GM19328 (cell line): ENCODE measurements around the gene ARSB.
"Not testable (repeated sequence)": the region's sequence is repeated elsewhere in the genome, so short reads cannot be mapped to it uniquely, and the experiment has no call there.

Source experiments
- ATAC-seq: cut with Tn5 transposase; IDR thresholded peaks from one replicate; pipeline ENCODE4 v1.9.1; 2021; ENCODE audit warnings: mild to moderate bottlenecking, moderate library complexity; ENCODE audit not compliant: unreplicated experiment

Gene ARSB

GRCh38 chr5:78905084-78905938 is 79.8 kb downstream of the ARSB start:
- ATAC-seq, result no peak

- ATAC-seq, result no peak
Observed at GRCh38 chr5:78903861-78904260, 81.2 kb downstream of the ARSB start.

GRCh38 chr5:78903353-78903752 is 81.8 kb downstream of the ARSB start:
- no peak for ATAC-seq

- ATAC-seq, result no peak
Observed at GRCh38 chr5:78899922-78900362, 85.2 kb downstream of the ARSB start.

- ATAC-seq, result no peak
Observed at GRCh38 chr5:78896132-78896531, 89.0 kb downstream of the ARSB start.

- no peak for ATAC-seq
Observed at GRCh38 chr5:78895616-78896015, 89.5 kb downstream of the ARSB start.

GRCh38 chr5:78893940-78894677 is 91.0 kb downstream of the ARSB start:
- ATAC-seq, result no peak

GRCh38 chr5:78890667-78891379 is 94.3 kb downstream of the ARSB start:
- ATAC-seq, result no peak

- no peak for ATAC-seq
Observed at GRCh38 chr5:78889369-78890140, 95.6 kb downstream of the ARSB start.

- no peak for ATAC-seq
Observed at GRCh38 chr5:78888580-78889368, 96.3 kb downstream of the ARSB start.

GRCh38 chr5:78887384-78888118 is 97.6 kb downstream of the ARSB start:
- ATAC-seq, result peak; percentile 90

- no peak for ATAC-seq
Observed at GRCh38 chr5:78886341-78887230, 98.5 kb downstream of the ARSB start.

GRCh38 chr5:78881884-78882283 is 103.2 kb downstream of the ARSB start:
- ATAC-seq, result no peak

- no peak for ATAC-seq
Observed at GRCh38 chr5:78879516-78879915, 105.6 kb downstream of the ARSB start.

- ATAC-seq, result not testable (repeated sequence)
Observed at GRCh38 chr5:78866076-78866475, 119.0 kb downstream of the ARSB start.

- ATAC-seq, result no peak
Observed at GRCh38 chr5:78858364-78858763, 126.7 kb downstream of the ARSB start.

GRCh38 chr5:78855026-78855425 is 130.1 kb downstream of the ARSB start:
- ATAC-seq, result no peak

GRCh38 chr5:78851891-78852290 is 133.2 kb downstream of the ARSB start:
- ATAC-seq, result not testable (repeated sequence)
